WI38 (cell line): Measurements from ENCODE around the gene SNCG.
"Not testable (repeated sequence)": the region's sequence is repeated elsewhere in the genome, so short reads cannot be mapped to it uniquely, and the experiment has no call there.

Experiments
- H3K4me3 ChIP-seq: 2 replicates; pipeline ENCODE4 v1.5.1; 2011; ENCODE audit warnings: low read depth, mild to moderate bottlenecking, control low read depth, low read length
- CTCF ChIP-seq: IDR thresholded peaks from 2 replicates; pipeline ENCODE4 v1.5.1; 2012; ENCODE audit warnings: low read depth, mild to moderate bottlenecking, control low read depth, low read length

Gene SNCG

GRCh38 chr10:86945361-86946212 is 12.8 kb upstream of the SNCG start:
- TF ChIP-seq CTCF, result no peak
- H3K4me3 ChIP-seq, result no peak overlapping the region

GRCh38 chr10:86946213-86947155 is 11.9 kb upstream of the SNCG start:
- no peak overlapping the region for H3K4me3 ChIP-seq
- no peak for TF ChIP-seq CTCF

GRCh38 chr10:86947806-86948205 is 10.6 kb upstream of the SNCG start:
- not testable (repeated sequence) for H3K4me3 ChIP-seq

GRCh38 chr10:86950349-86950748 is 8.1 kb upstream of the SNCG start:
- H3K4me3 ChIP-seq, result no peak overlapping the region
- no peak for TF ChIP-seq CTCF

GRCh38 chr10:86951184-86951761 is 7.1 kb upstream of the SNCG start:
- no peak overlapping the region for H3K4me3 ChIP-seq
- TF ChIP-seq CTCF, result no peak

GRCh38 chr10:86952106-86952505 is 6.3 kb upstream of the SNCG start:
- no peak for TF ChIP-seq CTCF

GRCh38 chr10:86952697-86953096 is 5.7 kb upstream of the SNCG start:
- not testable (repeated sequence) for H3K4me3 ChIP-seq

More at GRCh38 chr10:86952106-86952505, 6.3 kb upstream of the SNCG start:
- H3K4me3 ChIP-seq, result no peak overlapping the region
